ENCODE measurements around the gene PTPRN2. TPM values are rescaled to one million over a fixed set of nuclear protein-coding genes. Genes with fewer than 3 reads are reported as not detected.
"Not testable (repeated sequence)": the region's sequence is repeated elsewhere in the genome, so short reads cannot be mapped to it uniquely, and the experiment has no call there.

Gene PTPRN2
- 0.33 TPM for total RNA-seq

GRCh38 chr7:158587162-158588084 lies at the start of gene PTPRN2:
PTPRN2 (minus strand) TSS chr7:158587823.
- ATAC-seq (peak; percentile 89), DNase-seq (ENCODE audit: low spot score) (peak; percentile 55)

DNA sequence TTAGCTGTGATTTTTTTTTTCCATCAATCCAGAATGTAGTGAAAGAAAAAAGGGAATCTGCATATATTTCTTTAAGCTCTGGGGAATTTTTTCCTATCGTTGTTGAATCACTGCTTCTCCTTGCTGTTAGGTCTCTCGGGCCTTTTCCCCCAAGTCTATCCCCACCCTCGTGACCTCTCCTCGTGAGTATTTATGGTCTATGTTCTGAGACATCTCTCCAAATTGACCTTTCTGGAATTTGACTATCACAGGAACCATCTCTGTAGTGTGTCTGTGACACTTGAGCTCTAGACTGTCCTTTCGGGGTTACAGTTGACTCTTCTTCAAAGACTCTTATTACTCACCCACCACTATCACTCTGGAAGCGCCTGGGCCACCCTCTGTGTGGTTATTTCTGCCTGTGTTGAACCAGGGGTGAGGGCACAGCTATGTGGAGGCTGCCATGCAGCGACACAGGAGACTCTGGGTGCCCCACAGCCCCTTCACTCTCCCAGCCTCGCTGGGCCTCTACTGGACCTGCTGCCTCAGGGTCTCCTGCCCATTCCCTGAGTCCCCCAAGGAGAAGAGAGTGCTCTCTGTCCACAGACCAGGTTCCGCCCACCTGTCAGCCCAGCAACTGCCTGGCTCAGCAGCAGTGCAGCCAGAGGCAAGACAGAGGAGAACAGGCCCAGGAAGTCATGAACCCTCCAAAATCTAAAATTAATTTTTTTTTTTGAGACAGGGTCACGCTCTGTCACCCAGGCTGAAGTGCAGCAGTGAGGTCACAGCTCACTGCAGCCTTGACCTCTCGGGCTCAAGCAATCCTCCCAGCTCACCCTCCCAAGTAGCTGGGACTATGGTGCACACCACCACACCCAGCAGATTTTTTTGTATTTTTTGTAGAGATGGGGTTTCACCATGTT lies 45.7 kb upstream of the PTPRN2 start:
- DNase-seq (ENCODE audit: low spot score), result no peak
- no peak for ATAC-seq

DNA sequence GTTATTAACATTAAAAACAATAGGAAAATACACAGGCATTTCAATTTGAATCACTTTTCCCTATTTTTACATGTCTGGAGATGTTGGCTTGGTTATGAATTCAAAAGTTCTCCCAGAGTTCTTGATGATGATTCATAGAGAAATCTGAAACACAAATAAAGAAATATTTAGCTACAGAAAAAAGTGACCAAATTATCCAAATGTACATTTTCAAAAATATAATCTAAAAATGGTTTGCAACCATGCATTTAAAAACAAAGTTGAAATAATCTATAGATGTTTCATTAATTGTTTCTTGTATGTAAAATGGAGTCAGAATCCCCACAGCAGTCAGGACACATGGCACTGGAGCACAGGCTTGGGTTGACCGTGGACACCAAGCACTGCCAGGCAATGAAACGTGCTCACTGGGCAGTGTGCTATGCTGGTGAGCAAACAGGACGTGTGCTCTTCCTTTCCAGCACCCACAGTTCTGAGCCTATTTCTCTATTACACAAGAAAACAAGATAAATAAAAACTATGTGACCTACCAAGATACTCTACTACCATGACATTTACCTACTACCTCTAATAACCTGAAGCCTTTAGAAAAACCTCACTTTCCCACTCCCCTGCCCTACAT lies 44.1 kb upstream of the PTPRN2 start:
- DNase-seq (ENCODE audit: low spot score) (peak; percentile 67), ATAC-seq (peak; percentile 99)

- DNase-seq (ENCODE audit: low spot score); ATAC-seq: not testable (repeated sequence)
Observed at GRCh38 chr7:158626289-158626688, 38.7 kb upstream of the PTPRN2 start.

GRCh38 chr7:158623241-158623640 lies 35.6 kb upstream of the PTPRN2 start:
- DNase-seq (ENCODE audit: low spot score), result no peak
- ATAC-seq, result no peak

GRCh38 chr7:158620839-158621441 lies 33.3 kb upstream of the PTPRN2 start:
- DNase-seq (ENCODE audit: low spot score) (no peak), ATAC-seq (no peak)

- DNase-seq (ENCODE audit: low spot score), result no peak
- ATAC-seq, result no peak
Observed at GRCh38 chr7:158620418-158620817, 32.8 kb upstream of the PTPRN2 start.

DNA sequence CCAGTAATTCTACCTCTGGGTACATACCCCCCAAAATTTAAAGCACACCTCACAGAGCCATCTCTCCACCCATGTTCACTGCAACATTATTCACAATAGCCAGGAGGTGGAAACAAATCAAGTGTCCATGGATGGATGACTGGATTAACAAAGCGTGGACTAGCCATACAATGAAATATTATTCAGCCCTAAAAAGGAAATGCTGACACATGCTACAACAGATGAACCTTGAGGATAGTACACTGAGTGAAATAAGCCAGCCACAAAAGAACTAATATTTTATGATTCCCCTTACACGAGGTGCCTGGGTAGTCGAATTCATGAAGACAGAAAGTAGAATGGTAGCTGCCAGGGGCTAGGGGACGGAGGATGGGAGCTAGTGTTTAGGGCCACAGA lies 31.1 kb upstream of the PTPRN2 start:
- DNase-seq (ENCODE audit: low spot score), result no peak
- ATAC-seq, result no peak

- ATAC-seq (no peak), DNase-seq (ENCODE audit: low spot score) (no peak)
Observed at GRCh38 chr7:158617737-158618128, 30.1 kb upstream of the PTPRN2 start.

- DNase-seq (ENCODE audit: low spot score), result no peak
- ATAC-seq, result no peak
Observed at GRCh38 chr7:158616050-158616449, 28.4 kb upstream of the PTPRN2 start.

GRCh38 chr7:158614700-158615099 lies 27.1 kb upstream of the PTPRN2 start:
- DNase-seq (ENCODE audit: low spot score), result no peak
- no peak for ATAC-seq

DNA sequence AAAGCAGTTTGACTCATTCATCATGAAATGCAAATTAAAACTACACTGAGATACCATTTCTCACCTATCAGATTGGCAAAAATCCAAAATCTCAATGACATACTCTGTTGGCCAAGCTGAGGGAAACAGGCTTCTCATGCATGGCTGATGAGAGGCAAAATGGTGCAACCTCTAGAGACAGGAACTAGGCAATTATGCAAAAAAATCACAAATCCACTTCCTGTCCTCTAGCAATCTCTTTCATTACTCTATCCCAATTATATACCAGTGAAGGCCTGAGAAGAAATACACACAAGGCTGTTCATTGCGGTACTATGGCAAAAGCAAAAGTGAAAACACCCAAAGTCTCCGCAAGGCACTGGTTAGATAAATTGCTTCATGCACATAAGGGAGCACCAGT lies 25.9 kb upstream of the PTPRN2 start:
- ATAC-seq (no peak), DNase-seq (ENCODE audit: low spot score) (no peak)

GRCh38 chr7:158612546-158612945 lies 24.9 kb upstream of the PTPRN2 start:
- DNase-seq (ENCODE audit: low spot score), result no peak
- ATAC-seq, result no peak

GRCh38 chr7:158611541-158611940 lies 23.9 kb upstream of the PTPRN2 start:
- ATAC-seq, result no peak
- no peak for DNase-seq (ENCODE audit: low spot score)

DNA sequence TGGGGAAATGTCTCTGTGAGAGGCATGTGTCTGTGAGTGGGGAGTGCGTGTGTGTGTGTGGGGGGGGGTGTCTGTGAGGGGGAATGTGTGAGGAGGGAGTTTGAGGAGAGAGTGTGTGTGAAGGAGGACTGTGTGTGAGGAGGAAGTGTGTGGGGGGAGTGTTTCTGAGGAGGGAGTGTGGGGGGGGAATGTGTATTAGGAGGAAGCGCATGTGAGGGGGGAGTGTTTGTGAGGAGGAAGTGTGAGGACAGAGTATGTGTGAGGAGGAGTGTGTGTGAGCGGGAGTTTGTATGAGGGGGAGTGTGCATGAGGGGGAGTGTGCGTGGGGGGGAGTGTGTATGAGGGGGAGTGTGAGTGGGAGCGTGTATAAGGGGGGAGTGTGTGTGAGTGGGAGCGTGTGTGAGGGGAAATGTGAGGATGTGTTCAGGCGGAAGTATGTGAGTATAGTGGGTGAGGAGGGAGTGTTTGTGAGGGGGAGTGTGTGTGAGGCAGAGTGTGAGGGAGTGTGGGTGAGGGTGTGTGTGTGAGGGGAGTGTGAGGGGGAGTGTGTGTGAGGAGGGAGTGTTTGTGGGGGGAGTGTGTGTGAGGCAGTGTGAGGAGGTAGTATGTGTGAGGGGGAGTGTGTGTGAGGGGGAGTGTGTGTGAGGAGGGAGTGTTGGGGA lies 21.8 kb upstream of the PTPRN2 start:
- ATAC-seq (no peak), DNase-seq (ENCODE audit: low spot score) (no peak)

GRCh38 chr7:158607563-158607962 lies 19.9 kb upstream of the PTPRN2 start:
- no peak for DNase-seq (ENCODE audit: low spot score)
- ATAC-seq, result no peak

DNA sequence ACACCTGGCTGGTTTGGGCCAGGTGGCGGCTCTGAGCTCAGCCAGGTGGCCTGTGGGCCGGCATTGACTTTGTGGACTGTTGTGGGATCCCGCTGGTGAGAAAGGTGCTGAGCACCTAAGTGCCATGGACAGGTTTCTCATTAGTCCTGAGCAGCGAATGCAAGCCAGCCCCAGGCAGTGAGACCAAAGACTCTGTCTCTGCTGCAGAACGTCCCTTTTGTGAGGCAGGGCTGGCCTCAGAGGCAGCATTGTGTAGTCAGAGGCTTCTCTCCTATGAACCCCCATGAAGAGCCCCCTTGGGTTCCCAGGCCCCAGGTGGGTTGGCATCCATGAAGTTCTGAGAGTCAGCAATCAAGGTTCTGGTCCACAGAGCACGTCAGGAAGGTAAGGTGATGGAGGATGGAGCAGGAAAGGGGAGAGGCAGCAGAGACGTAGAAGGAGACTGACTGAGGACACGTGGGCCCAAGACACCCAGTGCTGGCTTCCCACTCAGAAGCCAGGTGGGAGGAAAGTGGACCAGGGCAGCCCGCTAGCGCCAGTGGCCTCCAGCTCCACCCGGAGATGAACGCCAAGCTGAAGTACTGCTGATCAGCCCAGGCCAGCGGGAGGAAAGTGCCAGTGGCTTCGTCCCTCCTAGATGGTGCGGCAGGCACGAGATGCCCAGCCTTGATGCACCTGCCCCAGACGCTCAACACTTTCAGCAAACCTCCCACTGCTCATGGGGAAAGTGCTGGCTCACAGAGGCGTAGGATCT lies 19.2 kb upstream of the PTPRN2 start:
- no peak for ATAC-seq
- no peak for DNase-seq (ENCODE audit: low spot score)

GRCh38 chr7:158606129-158606528 lies 18.5 kb upstream of the PTPRN2 start:
- ATAC-seq, result no peak

More at GRCh38 chr7:158606129-158606528, 18.5 kb upstream of the PTPRN2 start:
- no peak for DNase-seq (ENCODE audit: low spot score)
